HL-60/S4 treated with retinoic acid at 250 ng/mL for 4 days and 3 days (cell line): Measurements from ENCODE around the gene GPC6.

Experiments
- in situ Hi-C: fragments of 300-500 bp; cut with MboI; formaldehyde crosslinking; loops from 2 replicates; pipeline ENCODE4 v1.7.0; 2022; ENCODE audit warnings: low sequenced_read_pairs

GPC6 gene

GRCh38 chr13:93368718-93369117 is 142.1 kb downstream of the GPC6 start:
- in situ Hi-C loops, result no loop called here

- in situ Hi-C loops, result no loop called here
Measured at GRCh38 chr13:93372856-93373255, 146.2 kb downstream of the GPC6 start.

GRCh38 chr13:93375491-93375890 is 148.9 kb downstream of the GPC6 start:
- in situ Hi-C loops, result no loop called here

GRCh38 chr13:93377196-93377595 is 150.6 kb downstream of the GPC6 start:
- in situ Hi-C loops, result no loop called here

- in situ Hi-C loops, result no loop called here
Measured at GRCh38 chr13:93378184-93378583, 151.6 kb downstream of the GPC6 start.

- in situ Hi-C loops, result no loop called here
Measured at GRCh38 chr13:93386116-93386515, 159.5 kb downstream of the GPC6 start.

- in situ Hi-C loops, result no loop called here
Measured at GRCh38 chr13:93388701-93389100, 162.1 kb downstream of the GPC6 start.

- in situ Hi-C loops, result no loop called here
Measured at GRCh38 chr13:93397619-93398018, 171.0 kb downstream of the GPC6 start.

GRCh38 chr13:93398167-93399035 is 171.8 kb downstream of the GPC6 start:
- in situ Hi-C loops, result no loop called here

- in situ Hi-C loops, result no loop called here
Measured at GRCh38 chr13:93399212-93399611, 172.6 kb downstream of the GPC6 start.

- in situ Hi-C loops, result no loop called here
Measured at GRCh38 chr13:93406136-93406535, 179.5 kb downstream of the GPC6 start.

- in situ Hi-C loops, result no loop called here
Measured at GRCh38 chr13:93407551-93407950, 180.9 kb downstream of the GPC6 start.

- in situ Hi-C loops, result no loop called here
Measured at GRCh38 chr13:93409001-93409400, 182.4 kb downstream of the GPC6 start.

GRCh38 chr13:93409816-93410215 is 183.2 kb downstream of the GPC6 start:
- in situ Hi-C loops, result no loop called here

GRCh38 chr13:93411186-93411680 is 184.6 kb downstream of the GPC6 start:
- in situ Hi-C loops, result no loop called here

GRCh38 chr13:93412676-93413075 is 186.1 kb downstream of the GPC6 start:
- in situ Hi-C loops, result no loop called here

GRCh38 chr13:93413972-93414717 is 187.5 kb downstream of the GPC6 start:
- in situ Hi-C loops, result no loop called here

- in situ Hi-C loops, result no loop called here
Measured at GRCh38 chr13:93416736-93417355, 190.2 kb downstream of the GPC6 start.

GRCh38 chr13:93418398-93418797 is 191.8 kb downstream of the GPC6 start:
- in situ Hi-C loops, result no loop called here

GRCh38 chr13:93420206-93420605 is 193.6 kb downstream of the GPC6 start:
- in situ Hi-C loops, result no loop called here

- in situ Hi-C loops, result no loop called here
Measured at GRCh38 chr13:93420887-93421286, 194.3 kb downstream of the GPC6 start.
